HepG2 (cell line): ENCODE measurements around the gene TM9SF4. TPM values are rescaled to one million over a fixed set of nuclear protein-coding genes. Genes with fewer than 3 reads are reported as not detected.
A peak's percentile ranks its signal among the peaks of the same experiment; 100 is the strongest.

Experiments
- ATAC-seq: fragments of 200-7000 bp; cut with Tn5 transposase; 3 replicates; pipeline ENCODE4 v1.9.1; 2020; ENCODE audit warnings: mild to moderate bottlenecking, moderate library complexity
- BruUV-seq: library from RNA; stranded (reverse); fragments of 400-500 nt; replicated peaks from 2 replicates; lab custom pipeline; 2021; lab: Mats Ljungman, UMichigan
- CTCF ChIA-PET: fragments of 300-600 bp; formaldehyde crosslinking; extraction: SDS; loops from one replicate; lab custom pipeline; 2021; ENCODE audit warnings: low total read pairs, inconsistent platforms, low intra/inter-chr PET ratio; lab: Yijun Ruan, JAX
- POLR2A ChIA-PET: fragments of 350-600 bp; sonication (Branson Sonifier 250); formaldehyde crosslinking; loops from one replicate; lab custom pipeline; 2020; ENCODE audit warnings: antibody characterized with exemption, inconsistent platforms; lab: Yijun Ruan, JAX
- DNase-seq: peaks from one replicate; pipeline ENCODE4 v3.0.0-alpha.2; 2015; ENCODE audit warnings: low spot score
- FAIRE-seq: peaks from 3 replicates; lab custom pipeline; 2011; peaks lifted over from hg19 to GRCh38; lab: Jason Lieb, UNC
- H2AFZ ChIP-seq: one replicate; pipeline ENCODE4 v1.6.1; 2011; ENCODE audit warnings: low read length, inconsistent platforms
- H3K27ac ChIP-seq: fragments of 300-600 bp; 3 replicates; pipeline ENCODE4 v1.8.0; 2011; ENCODE audit warnings: mixed run types, mild to moderate bottlenecking, mixed read lengths, low read length, inconsistent platforms; ENCODE audit not compliant: insufficient read depth; ENCODE audit errors: extremely low read length
- H3K27me3 ChIP-seq, 2 experiments: fragments of 200-600 bp in 1 of 2; 2 replicates in 1 of 2; 3 replicates in 1 of 2; pipeline versions ENCODE4 v1.6.0 to v1.8.0; 2011; ENCODE audit warnings: low read length in 2 of 2, mild to moderate bottlenecking in 2 of 2, moderate library complexity in 2 of 2, inconsistent platforms in 1 of 2; ENCODE audit not compliant: insufficient read depth in 2 of 2, control insufficient read depth in 1 of 2
- H3K36me3 ChIP-seq, 2 experiments: fragments of 200-600 bp in 1 of 2; replicated peaks in 1 of 2; 2 replicates in 1 of 2; 3 replicates in 1 of 2; pipeline versions ENCODE4 v1.5.1 to v1.8.0; 2011; ENCODE audit warnings: low read length in 2 of 2, inconsistent platforms in 1 of 2; ENCODE audit not compliant: insufficient read depth in 2 of 2, control insufficient read depth in 1 of 2
- H3K4me1 ChIP-seq: 2 replicates; pipeline ENCODE4 v1.5.1; 2012; ENCODE audit warnings: low read length, inconsistent platforms; ENCODE audit not compliant: insufficient read depth
- H3K4me2 ChIP-seq: 2 replicates; pipeline ENCODE4 v1.6.0; 2011; ENCODE audit warnings: low read depth, low read length, inconsistent platforms
- H3K4me3 ChIP-seq, 3 experiments: fragments of 200-600 bp in 1 of 3; sonication (generic), shearing (Covaris generic) in 1 of 3; replicated peaks in 1 of 3; 2 replicates each; pipeline ENCODE4 v1.5.1; 2011 to 2016; ENCODE audit warnings: low read length in 3 of 3, inconsistent platforms in 2 of 3, low read depth in 2 of 3, mild to moderate bottlenecking in 2 of 3, control low read depth in 1 of 3, mixed read lengths in 1 of 3; ENCODE audit not compliant: insufficient read depth in 1 of 3
- H3K79me2 ChIP-seq: one replicate; pipeline ENCODE4 v1.6.1; 2011; ENCODE audit warnings: low read length, inconsistent platforms; ENCODE audit not compliant: insufficient read depth
- H3K9ac ChIP-seq: 2 replicates; pipeline ENCODE4 v1.6.0; 2011; ENCODE audit warnings: mild to moderate bottlenecking, low read depth, low read length, inconsistent platforms; ENCODE audit not compliant: insufficient read depth
- H3K9me3 ChIP-seq: 2 replicates; pipeline ENCODE4 v1.5.1; 2012; ENCODE audit warnings: mild to moderate bottlenecking, low read length
- H4K20me1 ChIP-seq: 2 replicates; pipeline ENCODE4 v1.6.0; 2011; ENCODE audit warnings: inconsistent platforms, mild to moderate bottlenecking, low read length, moderate library complexity; ENCODE audit not compliant: insufficient read depth
- CEBPG ChIP-seq: IDR thresholded peaks from 2 replicates; pipeline ENCODE4 v1.6.1; 2016
- ELF4 ChIP-seq: sonication (generic); formaldehyde crosslinking; IDR thresholded peaks from 2 replicates; pipeline ENCODE4 v1.5.0; 2020; ENCODE audit warnings: missing genetic modification reagents, mild to moderate bottlenecking, moderate library complexity, borderline replicate concordance
- IKZF4 ChIP-seq: sonication (generic); formaldehyde crosslinking; IDR thresholded peaks from 2 replicates; pipeline ENCODE4 v1.5.1; 2020; ENCODE audit warnings: borderline replicate concordance, mild to moderate bottlenecking, low read depth, missing genetic modification reagents; ENCODE audit errors: not compliant biosample characterization
- POLR2A ChIP-seq, 2 experiments: IDR thresholded peaks; 2 replicates each; pipeline ENCODE4 v1.6.1; 2011; ENCODE audit warnings: low read depth in 2 of 2, low read length in 2 of 2, mild to moderate bottlenecking in 1 of 2, moderate library complexity in 1 of 2; ENCODE audit not compliant: insufficient read depth in 1 of 2
- SALL1 ChIP-seq: sonication (generic); formaldehyde crosslinking; IDR thresholded peaks from 2 replicates; pipeline ENCODE4 v1.8.0; 2022; ENCODE audit warnings: mild to moderate bottlenecking, missing genetic modification reagents
- SMYD3 ChIP-seq: sonication (generic); formaldehyde crosslinking; IDR thresholded peaks from 2 replicates; pipeline ENCODE4 v1.8.1; 2023; ENCODE audit warnings: mild to moderate bottlenecking, missing genetic modification reagents
- SP1 ChIP-seq, 2 experiments: fragments of 450-650 bp in 1 of 2; sonication (generic) in 1 of 2; formaldehyde crosslinking in 1 of 2; IDR thresholded peaks; 2 replicates each; pipeline versions ENCODE4 v1.4.0 to v1.6.1; 2016 to 2020; ENCODE audit warnings: missing genetic modification reagents in 1 of 2
- ZNF333 ChIP-seq: sonication (generic); formaldehyde crosslinking; IDR thresholded peaks from 2 replicates; pipeline ENCODE4 v1.4.0; 2020; ENCODE audit warnings: mild to moderate bottlenecking, missing genetic modification reagents, borderline replicate concordance
- ZNF501 ChIP-seq: sonication (generic); formaldehyde crosslinking; IDR thresholded peaks from 2 replicates; pipeline ENCODE4 v1.5.1; 2020; ENCODE audit warnings: mild to moderate bottlenecking, moderate library complexity, missing genetic modification reagents
- ZNF788 ChIP-seq: sonication (generic); formaldehyde crosslinking; IDR thresholded peaks from 2 replicates; pipeline ENCODE4 v1.5.0; 2020; ENCODE audit warnings: mild to moderate bottlenecking, missing genetic modification reagents, borderline replicate concordance
- WGBS: methylation state at CpG from one replicate; pipeline ENCODE4 v1.1.6; 2017; ENCODE audit warnings: low lambda C conversion rate; 5-methylcytosine and 5-hydroxymethylcytosine counted together
- in situ Hi-C: cut with HindIII; loops from 2 replicates; pipeline ENCODE4 v1.10.0; 2017; ENCODE audit warnings: low pct_unique_long_range_greater_than_20kb; ENCODE audit not compliant: extremely low pct_ligation_motif_present
- intact Hi-C: fragments of 100-400 bp; cut with micrococcal nuclease; formaldehyde crosslinking; loops from one replicate; pipeline ENCODE4 v1.10.0; 2022; ENCODE audit not compliant: unreplicated experiment
- polyA plus RNA-seq, 8 experiments: library from polyadenylated mRNA; depleted of rRNA in 3 of 8; stranded (reverse) in 7 of 8; unstranded in 1 of 8; fragments of >200 nt; fragmentation: Illumina TruSeq in 4 of 8; extraction: Trizol in 4 of 8; gene quantifications; 2 replicates each; pipeline versions ENCODE4 v1.2.1 to v1.2.3, GENCODE V29; 2011 to 2016; ENCODE audit warnings: low read depth in 4 of 8, missing spikeins in 1 of 8, mixed read lengths in 1 of 8; ENCODE audit not compliant: insufficient read depth in 1 of 8
- total RNA-seq, 5 experiments: library from RNA; depleted of rRNA; stranded (reverse); fragments of >200 nt; fragmentation: Illumina TruSeq; extraction: Trizol; gene quantifications; 2 replicates each; pipeline ENCODE4 v1.2.3, GENCODE V29; 2016; ENCODE audit warnings: low read depth in 1 of 5
- TF ChIP-seq, protein P1 (sequence below): sonication (generic); formaldehyde crosslinking; IDR thresholded peaks from 2 replicates; pipeline ENCODE4 v1.5.0; 2020; ENCODE audit warnings: mild to moderate bottlenecking, missing genetic modification reagents
- TF ChIP-seq, protein P2 (sequence below): fragments of 450-650 bp; IDR thresholded peaks from 2 replicates; pipeline ENCODE4 v1.6.1; 2017
- TF ChIP-seq, protein P3 (sequence below): sonication (generic); formaldehyde crosslinking; IDR thresholded peaks from 2 replicates; pipeline ENCODE4 v1.5.1; 2020; ENCODE audit warnings: missing genetic modification reagents, mild to moderate bottlenecking, borderline replicate concordance
- TF ChIP-seq, protein P4 (sequence below): sonication (generic); formaldehyde crosslinking; IDR thresholded peaks from 2 replicates; pipeline ENCODE4 v1.5.1; 2020; ENCODE audit warnings: mild to moderate bottlenecking, missing genetic modification reagents

TM9SF4 gene
- total and polyA plus RNA-seq, 2 of the 13 experiments (the other 11 are each of a cell fraction or from before 2014, with no cell fraction given) = 53.5 to 171 TPM

DNA sequence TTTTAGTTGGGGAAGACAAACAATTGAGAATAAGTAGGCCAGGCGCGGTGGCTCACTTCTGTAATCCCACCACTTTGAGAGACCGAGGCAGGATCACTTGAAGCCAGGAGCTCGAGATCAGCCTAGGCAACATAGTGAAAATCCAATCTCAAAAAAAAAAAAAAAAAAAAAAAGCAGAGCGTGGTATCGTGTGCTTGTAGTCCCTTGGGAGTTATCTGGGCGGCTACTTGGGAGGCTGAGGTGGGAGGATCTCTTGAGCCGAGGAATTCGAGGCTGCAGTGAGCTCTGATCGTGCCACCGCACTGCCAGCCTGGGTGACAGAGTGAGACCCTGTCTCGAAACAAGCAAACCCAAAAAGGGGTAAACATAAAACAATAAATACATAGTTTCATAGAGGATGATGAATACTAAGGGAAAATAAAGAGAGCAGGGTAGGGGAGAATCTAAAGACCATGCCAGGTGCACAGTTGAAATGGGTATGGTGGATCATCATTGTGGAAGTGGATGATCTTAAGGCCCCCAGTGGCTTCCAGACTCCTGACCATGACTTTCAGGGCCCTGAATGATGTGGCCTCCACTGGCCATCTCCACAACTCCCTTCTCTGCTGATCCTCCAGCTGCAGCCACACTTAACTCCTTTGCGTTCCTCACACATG is 99.1 kb downstream of the TM9SF4 start:
- ChIA-PET CTCF (no interaction called here), POLR2A (interaction anchor here (1.5 kb wide), 1 partner anchor 52 kb away, joined by 3 read pairs; no protein-coding TSS in a partner anchor)
- H3K4me1 ChIP-seq = peaks cover 70% of the 10 kb centered on the region
- ATAC-seq (no peak), DNase-seq (no peak), FAIRE-seq (no peak)
- H2AFZ ChIP-seq = no peak overlapping the region
- H3K9me3 ChIP-seq = no peaks in the 10 kb centered on the region
- BruUV-seq = no TSS peak
- peak overlapping the region; percentile 84 for H3K4me2 ChIP-seq
- peaks cover 27% of the 10 kb centered on the region for H4K20me1 ChIP-seq
- 69% methylated on average over 13 of the region's 13 CpGs for WGBS
- H3K27me3 ChIP-seq = peaks cover 0 to 7% of the 10 kb centered on the region in 2 experiments; a peak in 1 of 5 replicates
- H3K4me3 ChIP-seq = peak overlapping the region; percentile 91 to 99 (median 94)
- H3K36me3 ChIP-seq = peaks cover 15 to 39% of the 10 kb centered on the region in 2 experiments
- in situ Hi-C loops (no loop called here), intact Hi-C loops (loop anchor here (5.0 kb wide), 3 partner anchors 49 to 119 kb away; no protein-coding TSS in a partner anchor)
- peak overlapping the region; percentile 76 for H3K27ac ChIP-seq
- peaks cover 55% of the 10 kb centered on the region for H3K79me2 ChIP-seq
- peak overlapping the region; percentile 98 for H3K9ac ChIP-seq
- TF ChIP-seq SP1 (IDR thresholded peaks at IDR 0.05) (no peak), SP1 (CRISPR knock-in tag; IDR thresholded peaks at IDR 0.05) (no peak), ELF4 (CRISPR knock-in tag) (0 out of 2 replicates have a peak, but pooled peaks have one; percentile 84), SMYD3 (CRISPR knock-in tag) (0 out of 2 replicates have a peak, but pooled peaks have one; percentile 7), ZNF788 (peak; percentile 15; the same call in 1 of the 2 replicates), ZNF501 (CRISPR knock-in tag) (0 out of 2 replicates have a peak, but pooled peaks have one; percentile 9), ZNF333 (0 out of 2 replicates have a peak, but pooled peaks have one; percentile 12), IKZF4 (peak; percentile 53), CEBPG (CRISPR knock-in tag) (no peak), POLR2A (IDR thresholded peaks at IDR 0.05; ENCODE audit: insufficient read depth in 1 of 2, low read depth in 2 of 2, low read length in 2 of 2) (0 out of 4 replicates have a peak, but pooled peaks of 1 of the 2 experiments have one; percentile 17), SALL1 (CRISPR knock-in tag) (0 out of 2 replicates have a peak, but pooled peaks have one; percentile 24)
- TF ChIP-seq, protein P1, sequence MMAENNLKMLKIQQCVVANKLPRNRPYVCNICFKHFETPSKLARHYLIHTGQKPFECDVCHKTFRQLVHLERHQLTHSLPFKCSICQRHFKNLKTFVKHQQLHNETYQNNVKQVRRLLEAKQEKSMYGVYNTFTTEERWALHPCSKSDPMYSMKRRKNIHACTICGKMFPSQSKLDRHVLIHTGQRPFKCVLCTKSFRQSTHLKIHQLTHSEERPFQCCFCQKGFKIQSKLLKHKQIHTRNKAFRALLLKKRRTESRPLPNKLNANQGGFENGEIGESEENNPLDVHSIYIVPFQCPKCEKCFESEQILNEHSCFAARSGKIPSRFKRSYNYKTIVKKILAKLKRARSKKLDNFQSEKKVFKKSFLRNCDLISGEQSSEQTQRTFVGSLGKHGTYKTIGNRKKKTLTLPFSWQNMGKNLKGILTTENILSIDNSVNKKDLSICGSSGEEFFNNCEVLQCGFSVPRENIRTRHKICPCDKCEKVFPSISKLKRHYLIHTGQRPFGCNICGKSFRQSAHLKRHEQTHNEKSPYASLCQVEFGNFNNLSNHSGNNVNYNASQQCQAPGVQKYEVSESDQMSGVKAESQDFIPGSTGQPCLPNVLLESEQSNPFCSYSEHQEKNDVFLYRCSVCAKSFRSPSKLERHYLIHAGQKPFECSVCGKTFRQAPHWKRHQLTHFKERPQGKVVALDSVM = peak; percentile 95
- TF ChIP-seq, protein P2, sequence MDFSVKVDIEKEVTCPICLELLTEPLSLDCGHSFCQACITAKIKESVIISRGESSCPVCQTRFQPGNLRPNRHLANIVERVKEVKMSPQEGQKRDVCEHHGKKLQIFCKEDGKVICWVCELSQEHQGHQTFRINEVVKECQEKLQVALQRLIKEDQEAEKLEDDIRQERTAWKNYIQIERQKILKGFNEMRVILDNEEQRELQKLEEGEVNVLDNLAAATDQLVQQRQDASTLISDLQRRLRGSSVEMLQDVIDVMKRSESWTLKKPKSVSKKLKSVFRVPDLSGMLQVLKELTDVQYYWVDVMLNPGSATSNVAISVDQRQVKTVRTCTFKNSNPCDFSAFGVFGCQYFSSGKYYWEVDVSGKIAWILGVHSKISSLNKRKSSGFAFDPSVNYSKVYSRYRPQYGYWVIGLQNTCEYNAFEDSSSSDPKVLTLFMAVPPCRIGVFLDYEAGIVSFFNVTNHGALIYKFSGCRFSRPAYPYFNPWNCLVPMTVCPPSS = no peak
- TF ChIP-seq, protein P3, sequence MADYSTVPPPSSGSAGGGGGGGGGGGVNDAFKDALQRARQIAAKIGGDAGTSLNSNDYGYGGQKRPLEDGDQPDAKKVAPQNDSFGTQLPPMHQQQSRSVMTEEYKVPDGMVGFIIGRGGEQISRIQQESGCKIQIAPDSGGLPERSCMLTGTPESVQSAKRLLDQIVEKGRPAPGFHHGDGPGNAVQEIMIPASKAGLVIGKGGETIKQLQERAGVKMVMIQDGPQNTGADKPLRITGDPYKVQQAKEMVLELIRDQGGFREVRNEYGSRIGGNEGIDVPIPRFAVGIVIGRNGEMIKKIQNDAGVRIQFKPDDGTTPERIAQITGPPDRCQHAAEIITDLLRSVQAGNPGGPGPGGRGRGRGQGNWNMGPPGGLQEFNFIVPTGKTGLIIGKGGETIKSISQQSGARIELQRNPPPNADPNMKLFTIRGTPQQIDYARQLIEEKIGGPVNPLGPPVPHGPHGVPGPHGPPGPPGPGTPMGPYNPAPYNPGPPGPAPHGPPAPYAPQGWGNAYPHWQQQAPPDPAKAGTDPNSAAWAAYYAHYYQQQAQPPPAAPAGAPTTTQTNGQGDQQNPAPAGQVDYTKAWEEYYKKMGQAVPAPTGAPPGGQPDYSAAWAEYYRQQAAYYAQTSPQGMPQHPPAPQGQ (CRISPR knock-in tag) = 0 out of 2 replicates have a peak, but pooled peaks have one; percentile 58
- TF ChIP-seq, protein P4, sequence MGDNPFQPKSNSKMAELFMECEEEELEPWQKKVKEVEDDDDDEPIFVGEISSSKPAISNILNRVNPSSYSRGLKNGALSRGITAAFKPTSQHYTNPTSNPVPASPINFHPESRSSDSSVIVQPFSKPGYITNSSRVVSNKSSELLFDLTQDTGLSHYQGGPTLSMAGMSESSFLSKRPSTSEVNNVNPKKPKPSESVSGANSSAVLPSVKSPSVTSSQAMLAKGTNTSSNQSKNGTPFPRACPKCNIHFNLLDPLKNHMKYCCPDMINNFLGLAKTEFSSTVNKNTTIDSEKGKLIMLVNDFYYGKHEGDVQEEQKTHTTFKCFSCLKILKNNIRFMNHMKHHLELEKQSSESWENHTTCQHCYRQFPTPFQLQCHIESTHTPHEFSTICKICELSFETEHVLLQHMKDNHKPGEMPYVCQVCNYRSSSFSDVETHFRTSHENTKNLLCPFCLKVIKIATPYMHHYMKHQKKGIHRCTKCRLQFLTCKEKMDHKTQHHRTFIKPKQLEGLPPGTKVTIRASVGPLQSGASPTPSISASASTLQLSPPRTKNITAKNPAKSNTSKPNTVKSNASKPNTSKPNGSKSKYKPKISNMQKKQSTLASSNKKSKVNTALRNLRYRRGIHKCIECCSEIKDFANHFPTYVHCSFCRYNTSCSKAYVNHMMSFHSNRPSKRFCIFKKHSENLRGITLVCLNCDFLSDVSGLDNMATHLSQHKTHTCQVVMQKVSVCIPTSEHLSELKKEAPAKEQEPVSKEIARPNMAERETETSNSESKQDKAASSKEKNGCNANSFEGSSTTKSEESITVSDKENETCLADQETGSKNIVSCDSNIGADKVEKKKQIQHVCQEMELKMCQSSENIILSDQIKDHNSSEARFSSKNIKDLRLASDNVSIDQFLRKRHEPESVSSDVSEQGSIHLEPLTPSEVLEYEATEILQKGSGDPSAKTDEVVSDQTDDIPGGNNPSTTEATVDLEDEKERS (CRISPR knock-in tag) = 0 out of 2 replicates have a peak, but pooled peaks have one; percentile 24
